GM21825 (cell line): ENCODE measurements around the gene GPD1.
"Not testable (repeated sequence)": the region's sequence is repeated elsewhere in the genome, so short reads cannot be mapped to it uniquely, and the experiment has no call there.

Experiments used
- ATAC-seq: cut with Tn5 transposase; IDR thresholded peaks from one replicate; pipeline ENCODE4 v1.9.1; 2021; ENCODE audit warnings: mild to moderate bottlenecking, moderate library complexity; ENCODE audit not compliant: unreplicated experiment

Gene GPD1

DNA sequence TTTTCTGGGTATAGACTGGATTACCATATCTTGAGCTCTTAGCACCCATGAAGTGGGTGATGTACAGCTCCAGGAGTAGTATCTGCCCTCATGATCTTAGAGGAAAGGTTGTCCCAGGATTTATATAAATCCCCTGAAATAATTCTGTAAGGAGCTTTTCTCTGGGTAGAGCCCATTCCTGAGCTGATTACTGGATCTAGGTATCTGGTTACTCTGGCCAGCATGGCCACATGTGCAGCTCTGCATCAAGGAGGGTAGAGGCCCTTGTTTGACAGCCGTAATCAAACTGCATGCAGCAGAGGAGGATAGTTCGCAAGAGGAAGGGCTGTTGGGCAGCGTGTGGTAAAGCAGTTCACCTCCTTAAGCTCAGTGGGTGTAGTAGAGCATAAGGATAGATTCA is 16.7 kb downstream of the GPD1 start:
- no peak for ATAC-seq

DNA sequence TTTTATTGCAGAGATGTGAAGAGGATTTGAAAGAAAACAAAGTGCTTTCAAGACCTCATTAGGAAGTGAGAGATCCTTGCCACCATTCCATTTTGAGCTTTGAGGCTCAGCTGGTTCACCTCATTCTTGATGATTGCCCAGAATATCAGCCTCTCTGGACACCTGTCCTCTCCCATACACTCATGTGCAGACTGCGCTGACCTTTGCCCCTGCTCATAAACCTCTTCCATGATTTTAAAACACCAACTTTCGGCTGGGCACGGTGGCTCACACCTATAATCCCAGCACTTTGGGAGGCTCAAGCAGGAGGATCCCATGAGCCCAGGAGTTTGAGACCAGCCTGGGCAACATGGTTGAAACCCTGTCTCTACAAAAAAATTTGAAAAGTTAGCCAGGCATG is 17.1 kb downstream of the GPD1 start:
- no peak for ATAC-seq

DNA sequence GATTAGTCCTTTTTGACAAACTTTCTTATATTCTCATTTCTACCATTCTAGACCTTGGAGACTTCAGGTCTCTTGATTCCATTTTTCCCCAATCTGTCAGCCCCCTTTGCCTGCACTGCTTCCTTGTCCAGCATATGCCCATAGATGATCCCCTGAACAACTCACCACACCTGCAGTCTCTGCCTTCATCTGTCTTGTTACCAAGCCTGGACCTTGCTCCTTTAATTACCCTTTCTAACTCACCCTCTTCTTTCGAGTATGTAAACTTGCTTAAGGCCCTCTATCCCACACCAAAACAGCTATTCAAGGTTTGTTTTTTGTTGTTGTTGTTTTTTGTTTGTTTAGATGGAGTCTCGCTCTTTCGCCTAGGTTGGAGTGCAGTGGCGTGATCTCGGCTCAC is 17.8 kb downstream of the GPD1 start:
- ATAC-seq = no peak

DNA sequence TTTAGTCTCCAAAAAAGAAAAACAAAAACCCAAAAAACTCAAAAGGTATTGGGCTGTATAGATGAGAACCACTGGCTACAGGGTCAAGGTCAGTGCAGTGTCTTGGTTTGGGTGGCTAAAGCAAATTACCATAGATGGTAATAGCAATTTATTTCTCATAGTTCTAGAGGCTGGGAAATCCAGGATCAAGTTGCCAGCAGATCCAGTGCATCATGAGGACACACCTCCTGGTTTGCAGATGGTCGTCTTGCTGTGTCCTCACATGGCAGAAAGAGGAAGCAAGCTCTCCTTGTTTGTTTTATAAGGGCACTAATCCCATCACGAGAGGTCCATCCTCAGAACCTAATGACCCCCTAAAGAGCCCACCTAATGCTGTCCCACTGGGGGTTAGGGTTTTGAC is 19.4 kb downstream of the GPD1 start:
- no peak for ATAC-seq

DNA sequence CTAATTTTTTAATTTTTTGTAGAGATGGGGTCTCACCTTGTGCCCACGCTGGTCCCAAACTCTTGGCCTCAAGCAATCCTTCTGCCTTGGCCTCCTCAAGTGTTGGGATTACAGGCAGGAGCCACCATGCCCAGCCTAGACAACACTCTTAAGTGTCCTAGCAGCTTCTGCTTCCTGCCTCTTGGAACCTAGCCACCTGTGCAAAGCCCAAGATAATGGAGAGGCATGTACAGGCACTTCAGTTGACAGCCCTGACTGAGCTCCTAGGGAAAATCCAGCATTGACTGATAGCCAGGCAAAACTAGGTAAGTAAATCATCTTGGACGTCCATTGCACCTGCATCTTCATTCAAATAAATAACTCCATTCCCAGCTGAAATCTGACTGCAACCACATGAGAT is 23.7 kb downstream of the GPD1 start:
- ATAC-seq = no peak

DNA sequence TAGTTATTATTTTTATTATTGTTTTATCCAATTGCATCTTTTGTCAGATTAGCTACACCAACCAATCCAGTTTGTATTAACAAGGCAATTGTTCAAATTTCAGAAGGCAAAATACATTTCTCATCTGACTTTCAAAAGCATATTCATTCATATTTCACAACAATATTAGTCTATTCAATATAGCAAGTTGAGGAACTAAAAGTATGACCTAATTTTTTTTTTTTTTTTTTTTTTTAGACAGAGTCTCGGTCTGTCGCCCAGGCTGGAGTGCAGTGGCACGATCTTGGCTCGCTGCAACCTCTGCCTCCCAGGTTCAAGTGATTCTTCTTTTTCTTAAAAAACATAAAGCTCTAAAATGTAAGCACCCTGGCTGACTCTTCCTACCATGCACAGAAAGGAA is 25.5 kb downstream of the GPD1 start:
- ATAC-seq = no peak

DNA sequence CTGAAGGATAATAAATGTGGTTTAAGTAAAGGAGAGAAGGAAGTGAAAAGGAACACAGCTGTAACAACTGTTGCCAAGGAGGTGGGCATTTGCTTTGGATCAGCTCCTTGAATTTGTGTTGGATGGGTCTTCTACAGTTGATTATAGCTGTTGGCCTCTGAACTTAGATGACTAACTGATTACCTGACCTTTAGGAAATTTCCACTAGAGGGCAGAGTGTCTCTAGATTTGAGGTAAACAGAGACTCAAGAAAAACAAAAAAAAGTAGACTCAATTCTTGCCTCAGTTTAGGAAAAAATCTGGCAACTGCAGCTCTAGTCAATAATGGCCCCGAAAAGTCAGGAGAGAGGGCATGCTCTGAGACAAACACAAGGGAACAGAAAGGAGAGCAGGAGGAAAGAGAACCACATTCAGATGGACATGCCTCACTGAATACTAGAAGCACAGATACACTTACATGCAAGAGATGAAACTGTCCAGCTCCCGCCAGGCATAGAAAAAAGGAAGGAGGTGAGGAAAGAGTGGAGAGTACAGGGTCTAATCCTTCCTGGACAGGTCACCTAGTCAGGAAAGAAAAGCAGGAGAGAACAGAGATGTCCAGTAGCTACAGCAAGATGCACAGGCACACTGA is 28.8 kb downstream of the GPD1 start:
- no peak for ATAC-seq

DNA sequence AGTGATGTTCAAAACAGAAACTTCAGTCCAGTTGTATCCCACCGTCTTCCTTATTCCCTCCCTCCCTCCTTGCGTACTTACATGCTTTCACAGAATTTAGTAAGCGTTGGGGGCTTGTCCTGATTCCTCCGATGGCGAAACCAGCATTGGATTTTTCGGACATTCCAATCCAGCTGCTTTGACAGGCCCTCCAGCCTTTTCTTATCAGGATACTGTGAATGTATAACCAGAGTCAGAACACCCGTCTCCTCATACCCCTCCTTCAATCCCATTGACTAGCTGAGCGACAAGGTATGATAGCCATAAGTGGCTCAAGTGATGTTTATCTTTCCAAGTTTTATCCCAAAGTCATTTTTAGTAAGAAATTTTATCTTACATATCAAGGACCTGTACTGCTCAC is 39.2 kb downstream of the GPD1 start:
- ATAC-seq = no peak

DNA sequence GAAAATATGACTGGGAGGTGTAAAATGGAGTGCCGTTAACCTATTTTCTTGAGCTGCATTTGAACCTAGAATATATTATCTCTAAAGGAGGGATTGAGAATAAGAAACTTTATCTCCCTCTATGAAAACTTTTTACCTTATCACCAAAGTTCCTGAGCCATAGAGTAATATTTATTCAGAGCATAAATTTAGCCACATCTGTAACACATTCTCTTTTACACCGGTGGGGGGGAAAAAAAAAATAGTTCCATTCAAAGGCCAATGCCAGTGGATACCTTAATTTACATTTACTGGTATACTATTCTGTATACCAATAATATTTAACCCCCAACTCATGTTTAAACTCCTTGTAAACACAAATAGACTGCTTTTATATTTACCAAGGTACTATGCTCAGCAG is 41.6 kb downstream of the GPD1 start:
- no peak for ATAC-seq

DNA sequence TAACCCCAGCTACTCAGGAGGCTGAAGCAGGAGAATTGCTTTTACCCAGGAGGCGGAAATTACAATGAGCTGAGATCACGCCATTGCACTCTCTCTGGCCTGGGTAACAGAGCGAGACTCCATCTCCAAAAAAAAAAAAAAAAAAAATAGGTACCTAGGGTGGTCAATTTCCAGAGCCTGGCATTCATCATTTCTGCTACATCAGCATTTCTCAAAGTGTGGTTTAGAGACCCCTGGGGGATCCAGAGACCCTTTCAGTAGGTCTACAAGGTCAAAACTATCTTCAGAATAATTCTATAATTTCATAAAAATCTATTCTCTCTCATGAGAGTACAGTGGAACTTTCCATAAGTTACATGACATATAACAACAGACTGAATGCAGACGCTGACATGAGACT is 43.5 kb downstream of the GPD1 start:
- no peak for ATAC-seq

DNA sequence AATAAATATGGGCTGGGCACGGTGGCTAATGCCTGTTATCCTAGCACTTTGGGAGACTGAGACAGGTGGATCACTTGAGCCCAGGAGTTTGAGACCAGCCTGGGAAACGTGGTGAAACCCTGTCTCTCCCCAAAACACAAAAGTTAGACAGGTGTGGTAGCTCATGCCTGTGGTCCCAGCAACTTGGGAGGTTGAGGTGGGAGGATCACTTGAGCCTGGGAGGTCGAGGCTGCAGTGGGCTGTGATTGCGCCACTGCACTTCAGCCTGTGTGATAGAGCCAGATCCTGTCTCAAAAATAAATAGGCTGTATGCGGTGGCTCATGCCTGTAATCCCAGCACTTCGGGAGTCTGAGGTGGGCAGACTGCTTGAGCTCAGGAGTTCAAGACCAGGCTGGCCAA is 44.2 kb downstream of the GPD1 start:
- ATAC-seq = not testable (repeated sequence)

DNA sequence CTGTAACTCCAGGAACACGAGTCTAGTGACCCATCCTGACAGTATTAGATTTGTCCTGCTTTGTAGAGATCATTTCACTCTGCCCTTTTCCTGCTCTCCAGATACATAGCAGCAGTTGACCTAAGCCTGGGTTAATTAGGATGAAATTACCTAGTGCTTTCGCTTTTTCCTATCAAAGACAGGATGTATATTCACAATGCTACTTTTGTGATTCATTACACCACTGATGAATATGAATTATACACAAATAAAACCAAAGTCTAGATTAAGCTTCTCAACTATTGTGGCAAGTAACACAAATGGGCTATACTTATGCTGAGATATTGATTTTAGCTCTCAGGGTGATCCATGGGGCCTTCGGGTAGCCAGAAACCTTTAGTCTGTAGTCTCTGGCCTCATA is 45.5 kb downstream of the GPD1 start:
- no peak for ATAC-seq

DNA sequence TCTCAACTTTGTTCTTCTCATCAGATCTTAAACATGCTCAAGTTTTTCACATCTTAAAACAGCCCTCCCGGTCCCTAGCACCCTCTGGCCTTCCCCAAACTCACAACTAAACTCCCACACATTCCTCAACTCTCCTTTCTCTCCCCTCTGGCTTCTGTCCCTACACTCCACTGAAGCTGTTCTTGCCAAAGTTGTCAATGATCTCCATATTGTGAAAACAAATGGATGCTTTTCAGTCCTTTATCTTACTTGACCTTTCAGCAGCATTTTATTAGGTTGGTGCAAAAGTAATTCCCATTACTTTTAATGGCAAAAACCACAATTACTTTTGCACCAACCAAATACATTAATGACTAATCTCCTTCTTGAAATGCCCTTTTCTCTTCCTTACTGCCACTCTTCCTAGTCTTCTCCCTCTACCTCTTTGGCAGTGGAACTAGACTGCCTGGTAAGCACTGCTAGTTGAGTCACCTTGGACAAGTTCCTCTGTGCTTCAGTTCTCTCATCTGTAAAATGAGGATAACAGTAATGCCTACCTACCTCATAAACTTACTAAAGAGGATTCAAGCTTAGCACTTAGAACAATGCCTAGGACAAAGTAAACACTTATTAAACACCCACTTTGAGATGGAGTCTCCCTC is 47.4 kb downstream of the GPD1 start:
- ATAC-seq = no peak

DNA sequence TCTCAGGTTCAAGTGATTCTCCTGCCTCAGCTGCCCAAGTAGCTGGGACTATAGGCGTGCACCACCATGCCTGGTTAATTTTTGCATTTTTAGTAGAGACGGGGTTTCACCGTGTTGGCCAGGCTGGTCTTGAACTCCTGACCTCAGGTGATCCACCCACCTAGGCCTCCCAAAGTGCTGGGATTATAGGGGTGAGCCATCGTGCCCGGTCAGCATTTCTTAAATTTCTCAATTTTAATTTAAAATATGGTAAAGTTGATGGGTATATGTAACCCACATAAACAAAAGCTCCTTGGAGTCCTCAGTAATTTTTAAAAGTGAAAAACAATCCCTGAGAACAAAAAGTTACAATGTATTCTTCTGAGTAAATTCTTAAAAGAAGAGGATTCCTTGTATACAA is 51.1 kb downstream of the GPD1 start:
- not testable (repeated sequence) for ATAC-seq

DNA sequence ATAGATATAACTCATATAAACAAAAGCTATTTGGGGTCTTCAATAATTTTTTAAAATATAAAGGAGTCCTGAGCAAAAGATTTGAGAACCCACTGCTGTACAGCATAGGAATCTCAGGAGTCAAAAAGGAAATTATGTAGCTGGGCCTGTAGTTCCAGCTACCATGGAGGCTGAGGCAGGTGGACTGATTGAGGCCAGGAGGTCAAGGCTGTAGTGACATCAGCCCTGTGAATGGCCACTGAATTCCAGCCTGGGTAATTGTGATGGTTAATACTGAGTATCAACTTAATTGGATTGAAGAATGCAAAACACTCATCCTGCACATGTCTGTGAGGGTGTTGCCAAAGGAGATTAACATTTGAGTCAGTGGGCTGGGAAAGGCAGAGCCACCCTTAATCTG is 52.8 kb downstream of the GPD1 start:
- no peak for ATAC-seq

DNA sequence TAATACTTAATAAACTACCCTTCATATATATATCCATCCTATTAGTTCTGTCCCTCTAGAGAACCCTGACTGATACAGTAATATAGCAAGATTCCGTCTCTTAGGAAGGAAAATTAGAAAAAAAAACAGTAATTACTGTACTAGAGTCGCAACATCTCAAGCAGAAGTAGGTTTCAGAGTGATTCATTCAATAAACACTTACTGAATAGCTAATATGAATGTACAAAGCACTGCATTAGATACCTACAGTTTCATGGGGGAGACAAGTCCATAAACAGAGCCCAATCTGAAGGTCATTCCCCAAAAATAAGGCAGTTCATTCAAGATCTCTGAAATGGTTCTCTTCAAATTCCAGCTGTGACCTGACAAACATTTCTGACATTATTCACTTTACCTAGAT is 53.5 kb downstream of the GPD1 start:
- ATAC-seq = no peak

DNA sequence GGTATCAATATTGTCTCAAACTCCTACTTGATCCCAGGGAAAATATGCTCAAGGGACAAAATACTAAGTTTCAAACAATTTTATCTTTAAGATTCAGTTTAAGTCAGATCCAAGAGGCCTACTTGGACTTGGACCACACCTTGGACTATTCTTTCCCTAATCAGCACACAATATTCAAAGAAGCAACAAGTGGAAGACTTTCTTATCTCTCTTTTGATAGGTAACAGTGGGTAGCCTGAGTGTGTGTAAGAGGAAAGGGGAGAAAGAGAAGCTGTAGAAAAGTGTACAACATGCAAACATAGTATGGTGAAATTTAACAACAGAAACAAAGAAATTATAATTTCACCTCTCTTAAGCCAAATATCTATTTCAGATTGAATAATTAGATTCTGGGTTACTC is 56.8 kb downstream of the GPD1 start:
- no peak for ATAC-seq
